ENCODE measurements around the gene CYLD.

Gene CYLD

DNA sequence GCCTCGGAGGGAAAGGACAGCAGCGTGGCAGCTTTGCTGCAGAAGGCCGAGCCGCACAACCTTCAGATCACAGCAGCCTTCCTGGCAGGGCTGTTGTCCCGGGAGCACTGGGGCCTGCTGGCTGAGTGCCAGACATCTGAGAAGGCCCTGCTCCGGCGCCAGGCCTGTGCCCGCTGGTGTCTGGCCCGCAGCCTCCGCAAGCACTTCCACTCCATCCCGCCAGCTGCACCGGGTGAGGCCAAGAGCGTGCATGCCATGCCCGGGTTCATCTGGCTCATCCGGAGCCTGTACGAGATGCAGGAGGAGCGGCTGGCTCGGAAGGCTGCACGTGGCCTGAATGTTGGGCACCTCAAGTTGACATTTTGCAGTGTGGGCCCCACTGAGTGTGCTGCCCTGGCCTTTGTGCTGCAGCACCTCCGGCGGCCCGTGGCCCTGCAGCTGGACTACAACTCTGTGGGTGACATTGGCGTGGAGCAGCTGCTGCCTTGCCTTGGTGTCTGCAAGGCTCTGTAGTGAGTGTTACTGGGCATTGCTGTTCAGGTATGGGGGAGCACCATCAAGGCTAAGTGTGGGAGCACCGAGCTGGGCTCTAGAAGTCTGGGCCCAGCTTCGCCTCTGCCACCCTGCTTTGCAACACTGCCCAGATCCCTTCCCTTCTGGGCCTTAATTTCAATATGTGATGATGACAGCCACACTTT, 29.9 kb upstream of the CYLD start:
- no peak for FAIRE-seq

DNA sequence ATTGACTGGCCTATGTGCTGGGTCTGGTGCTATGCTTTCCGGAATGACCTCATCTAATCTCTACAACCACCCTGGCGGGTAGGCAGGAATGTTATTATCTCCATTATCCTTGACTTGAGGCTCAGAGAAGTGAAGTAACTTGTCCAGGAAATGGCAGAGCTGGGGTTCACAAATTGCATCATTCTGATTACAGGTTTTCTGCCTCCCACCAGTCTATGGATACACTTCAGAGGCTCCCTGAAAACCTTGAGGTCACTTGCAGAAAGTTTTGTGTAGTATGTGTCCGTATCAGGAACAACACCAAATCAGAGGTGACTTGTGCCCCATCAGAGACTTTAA, 29.4 kb upstream of the CYLD start:
- no peak for FAIRE-seq

DNA sequence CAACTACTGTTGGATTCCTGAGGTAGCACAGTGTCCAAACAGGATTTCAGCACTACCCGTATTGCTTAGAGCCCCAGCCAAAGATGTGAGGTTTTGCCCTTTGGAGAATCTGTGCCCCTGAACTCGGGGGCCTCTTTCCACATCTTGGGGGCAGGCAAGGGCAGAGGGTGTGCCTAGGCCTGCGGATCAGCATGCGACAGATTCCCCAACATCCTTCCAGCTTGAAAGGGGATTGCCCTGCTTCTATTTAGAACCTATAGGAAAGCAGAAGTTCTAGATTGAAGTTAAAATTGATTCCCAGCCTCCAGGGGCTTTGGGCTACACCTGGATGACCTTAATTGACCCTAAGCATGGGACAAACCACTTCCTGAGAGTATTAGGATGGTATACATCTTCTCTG, 28.9 kb upstream of the CYLD start:
- FAIRE-seq, result no peak

DNA sequence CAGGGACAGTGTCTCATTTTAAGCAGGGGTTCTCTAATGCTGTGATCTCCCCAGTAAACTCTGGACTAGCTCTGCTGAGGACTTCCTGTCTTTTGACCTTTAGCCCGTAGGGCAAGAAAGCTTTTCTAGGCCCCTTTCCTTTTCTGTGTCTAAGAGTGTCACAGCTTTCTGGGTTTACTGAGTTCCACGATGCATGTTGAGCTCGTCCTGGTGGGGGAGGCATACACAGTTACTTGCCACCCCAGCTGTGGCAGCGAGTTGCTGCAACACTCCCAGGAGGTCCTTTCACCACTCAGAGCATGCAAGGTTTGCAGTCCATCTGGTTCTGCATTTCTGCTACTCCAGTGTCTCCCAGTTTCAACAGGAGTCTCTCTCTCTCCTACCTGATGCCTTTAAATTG, 24.8 kb upstream of the CYLD start:
- FAIRE-seq, result no peak

DNA sequence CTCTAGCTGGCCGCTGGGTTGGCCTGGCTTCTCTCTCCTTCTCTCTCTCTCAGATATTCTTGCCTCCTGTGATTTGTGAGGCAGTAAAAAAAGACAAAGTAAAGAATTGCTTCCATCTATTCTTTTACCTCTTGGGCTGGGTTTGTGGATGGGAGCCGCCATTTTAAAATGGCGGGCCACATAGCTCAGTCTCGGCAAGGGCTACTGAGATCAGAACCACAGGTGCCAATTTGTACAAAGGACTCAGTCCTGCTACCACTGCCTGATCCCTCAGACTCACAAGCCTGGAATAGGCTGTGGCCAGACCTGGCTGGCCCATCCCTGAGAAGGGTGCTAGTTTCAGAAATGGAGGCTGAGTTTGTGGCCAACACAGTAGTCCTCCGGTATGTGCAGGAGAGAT, 24.4 kb upstream of the CYLD start:
- no peak for FAIRE-seq

DNA sequence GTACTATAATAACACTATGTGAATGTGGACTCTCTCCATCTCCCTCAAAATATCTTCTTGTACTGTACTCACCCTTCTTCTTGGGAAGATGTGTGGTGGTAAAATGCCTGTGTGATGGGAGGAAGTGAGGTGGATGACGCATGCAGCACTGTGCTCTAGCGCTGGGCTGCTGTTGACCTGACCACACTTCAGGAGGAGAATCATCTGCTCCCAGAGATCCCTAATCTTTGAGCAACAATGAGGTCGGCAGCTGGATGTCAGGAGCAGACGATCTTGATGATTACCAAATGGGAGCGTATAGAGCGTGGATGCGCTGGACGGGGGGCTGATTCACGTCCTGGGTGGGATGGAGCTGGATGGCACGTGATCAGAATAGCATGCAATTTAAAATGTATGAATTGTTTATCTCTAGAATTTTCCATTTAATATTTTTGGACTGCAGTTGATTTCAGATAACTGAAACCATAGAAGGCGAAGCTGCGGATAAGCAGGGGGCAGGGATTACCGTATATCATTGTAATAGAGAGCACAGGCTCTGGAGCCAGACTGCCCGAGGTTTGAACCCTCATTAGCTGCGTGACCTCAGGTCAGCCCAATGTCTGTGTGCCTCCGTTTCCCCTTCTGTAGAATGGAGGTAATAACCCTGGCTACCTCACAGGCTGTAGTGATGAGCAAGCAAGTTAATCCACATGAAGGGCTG, 23.7 kb upstream of the CYLD start:
- no peak for FAIRE-seq

DNA sequence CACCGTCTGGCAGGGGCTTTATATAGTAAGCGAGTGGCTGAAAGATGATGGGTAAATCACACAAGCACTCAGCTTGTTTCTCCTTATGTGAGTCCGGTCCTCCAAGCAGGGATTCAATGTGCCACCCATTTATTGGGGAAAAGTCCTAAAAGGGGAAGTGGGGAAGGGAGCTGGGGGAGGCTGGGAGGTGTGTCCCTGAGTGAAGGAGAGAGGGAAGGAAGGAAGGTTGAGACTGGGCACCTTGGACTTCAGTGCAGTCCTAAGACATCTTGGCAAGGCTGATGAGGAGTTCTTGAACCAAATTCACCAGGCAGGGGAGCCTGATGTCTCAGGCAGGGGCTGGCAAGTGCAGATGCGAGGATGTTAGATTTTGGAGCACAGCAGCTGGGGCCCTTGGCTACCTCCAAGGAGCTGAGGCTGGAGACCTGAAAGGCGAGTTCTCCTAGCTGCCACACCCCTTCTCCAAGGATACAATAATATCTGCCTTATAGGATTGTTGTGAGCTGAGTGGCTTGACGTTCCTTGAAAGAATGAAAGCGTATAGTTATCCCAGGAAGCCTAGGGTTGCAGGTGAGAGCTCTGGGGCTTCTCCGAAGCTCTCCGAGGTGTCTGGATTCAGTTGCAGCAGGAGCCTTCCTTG, 23.0 kb upstream of the CYLD start:
- FAIRE-seq, result no peak

DNA sequence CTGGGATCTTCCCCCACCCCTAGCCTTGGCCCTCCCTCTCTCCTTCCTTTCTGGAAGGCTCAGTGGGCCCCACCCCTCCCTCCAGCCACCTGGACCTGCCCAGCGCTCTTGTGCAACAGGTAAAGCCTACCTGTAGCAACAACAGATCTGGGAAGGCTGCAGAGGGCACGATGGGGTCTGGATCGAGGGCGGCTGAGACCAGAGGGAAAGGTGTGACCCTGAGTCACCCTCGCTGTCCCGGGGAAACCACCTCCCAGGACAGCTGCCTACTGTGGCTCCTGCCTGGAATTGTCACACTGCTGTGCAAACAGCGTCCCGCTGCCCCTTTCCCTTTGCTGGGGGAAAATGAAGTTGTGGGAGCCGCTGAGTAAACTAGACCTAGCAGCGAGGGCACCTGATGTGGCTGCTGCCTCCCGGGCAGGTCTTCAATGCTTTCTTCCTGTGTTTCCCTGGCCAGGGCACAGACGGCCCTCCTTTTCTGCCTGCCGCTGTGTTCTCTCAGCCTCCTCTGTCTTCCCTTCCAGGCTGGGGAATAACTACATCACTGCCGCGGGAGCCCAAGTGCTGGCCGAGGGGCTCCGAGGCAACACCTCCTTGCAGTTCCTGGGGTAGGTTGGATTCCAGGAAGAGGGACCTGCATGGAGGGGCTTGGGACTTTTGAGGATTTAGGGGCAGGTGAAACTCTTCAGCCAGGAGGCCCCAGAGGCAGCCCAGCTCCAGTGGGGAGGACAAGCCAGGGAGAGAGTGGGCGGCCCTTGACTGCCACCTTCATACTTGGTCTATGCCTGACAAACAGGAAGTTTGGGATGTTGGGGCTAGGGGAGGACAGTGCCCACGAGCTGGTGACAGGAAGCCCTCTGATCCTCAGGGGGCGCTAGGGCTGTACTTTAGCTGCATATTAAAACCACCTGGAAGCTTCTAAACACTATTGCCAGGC, 22.2 kb upstream of the CYLD start:
- FAIRE-seq, result no peak

DNA sequence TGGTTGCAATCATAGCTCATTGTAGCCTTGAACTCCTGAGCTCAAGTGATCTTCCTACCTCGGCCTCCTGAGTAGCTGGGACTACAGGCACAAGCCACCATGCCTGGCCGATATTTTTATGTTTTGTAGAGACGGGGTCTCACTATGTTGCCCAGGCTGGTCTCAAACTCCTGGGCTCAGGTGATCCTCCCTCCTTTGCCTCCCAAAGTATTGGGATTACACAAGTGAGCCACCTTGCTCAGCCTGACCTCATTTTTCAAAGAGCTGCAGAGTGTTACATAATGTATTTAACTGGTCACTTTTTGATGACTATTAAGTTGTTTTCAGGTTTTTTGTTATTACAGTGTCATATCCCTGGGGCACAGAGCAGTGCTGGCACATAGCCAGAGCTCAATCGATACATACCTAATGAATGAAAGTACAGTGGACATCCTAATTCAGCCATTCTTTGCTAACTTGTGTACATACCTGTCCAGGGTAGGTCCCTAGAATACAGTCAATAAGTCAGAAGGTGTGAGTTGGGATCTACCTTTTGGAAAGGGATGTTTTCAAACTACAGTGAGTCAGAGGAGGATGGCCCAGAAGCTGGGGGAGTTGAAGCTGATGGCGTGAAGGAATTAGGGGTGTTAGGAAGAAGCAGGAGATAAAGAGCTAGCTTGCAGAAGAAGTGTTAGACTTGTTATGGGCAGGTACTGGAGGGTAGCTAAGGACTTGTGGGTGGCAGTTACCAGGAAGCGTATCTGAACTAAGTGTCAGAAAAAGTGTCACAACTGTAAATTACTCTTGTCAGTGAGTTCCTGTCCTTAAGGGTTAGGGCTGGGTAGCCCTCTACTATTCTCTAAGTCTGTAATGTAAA, 20.1 kb upstream of the CYLD start:
- FAIRE-seq, result no peak

DNA sequence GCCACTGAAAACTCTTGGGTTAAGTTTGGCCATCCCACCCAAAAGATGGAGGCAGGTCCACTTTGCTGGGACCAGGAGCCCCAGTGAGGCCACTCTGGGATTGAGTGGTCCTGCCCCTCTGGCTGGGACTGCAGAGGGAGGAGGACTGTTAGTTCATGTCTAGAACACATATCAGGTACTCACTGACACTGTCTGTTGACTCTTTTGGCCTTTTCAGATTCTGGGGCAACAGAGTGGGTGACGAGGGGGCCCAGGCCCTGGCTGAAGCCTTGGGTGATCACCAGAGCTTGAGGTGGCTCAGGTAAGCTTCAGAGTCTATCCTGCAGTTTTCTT, 19.5 kb upstream of the CYLD start:
- no peak for FAIRE-seq

DNA sequence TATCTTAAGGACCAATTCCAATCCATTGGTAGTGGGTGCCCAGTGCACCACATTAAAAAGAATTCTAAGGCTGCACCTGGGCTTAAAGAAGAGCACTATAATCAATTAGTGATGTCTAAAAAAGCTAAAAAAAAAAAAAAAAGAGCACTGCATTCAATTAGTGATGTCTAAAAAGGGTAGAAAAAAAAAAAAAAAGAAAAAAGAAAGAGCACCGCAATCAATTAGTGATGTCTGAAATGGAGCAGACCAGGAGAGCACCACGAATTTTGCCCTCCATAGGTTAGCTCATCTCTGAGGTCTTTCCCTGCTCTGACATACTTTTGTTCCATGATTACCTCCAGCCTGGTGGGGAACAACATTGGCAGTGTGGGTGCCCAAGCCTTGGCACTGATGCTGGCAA, 18.9 kb upstream of the CYLD start:
- FAIRE-seq, result no peak

DNA sequence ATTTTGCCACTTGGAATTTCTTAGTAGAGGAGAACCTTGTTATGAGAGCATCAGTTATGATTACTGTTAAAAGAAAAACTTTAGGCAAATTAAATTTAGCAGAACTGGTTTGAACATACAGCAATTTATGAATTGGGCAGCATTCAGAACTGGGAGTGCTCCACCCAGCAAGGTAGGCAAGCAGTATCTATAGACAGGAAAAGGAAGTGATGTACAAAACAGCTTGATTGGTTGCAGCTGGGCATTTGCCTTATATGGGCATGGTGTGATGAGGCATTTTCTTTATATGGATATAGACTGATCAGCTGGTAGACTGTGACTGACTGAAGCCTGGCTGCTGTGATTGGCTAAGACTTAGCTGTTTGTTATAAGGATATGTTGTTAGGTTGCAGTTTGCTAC, 17.6 kb upstream of the CYLD start:
- FAIRE-seq, result no peak

DNA sequence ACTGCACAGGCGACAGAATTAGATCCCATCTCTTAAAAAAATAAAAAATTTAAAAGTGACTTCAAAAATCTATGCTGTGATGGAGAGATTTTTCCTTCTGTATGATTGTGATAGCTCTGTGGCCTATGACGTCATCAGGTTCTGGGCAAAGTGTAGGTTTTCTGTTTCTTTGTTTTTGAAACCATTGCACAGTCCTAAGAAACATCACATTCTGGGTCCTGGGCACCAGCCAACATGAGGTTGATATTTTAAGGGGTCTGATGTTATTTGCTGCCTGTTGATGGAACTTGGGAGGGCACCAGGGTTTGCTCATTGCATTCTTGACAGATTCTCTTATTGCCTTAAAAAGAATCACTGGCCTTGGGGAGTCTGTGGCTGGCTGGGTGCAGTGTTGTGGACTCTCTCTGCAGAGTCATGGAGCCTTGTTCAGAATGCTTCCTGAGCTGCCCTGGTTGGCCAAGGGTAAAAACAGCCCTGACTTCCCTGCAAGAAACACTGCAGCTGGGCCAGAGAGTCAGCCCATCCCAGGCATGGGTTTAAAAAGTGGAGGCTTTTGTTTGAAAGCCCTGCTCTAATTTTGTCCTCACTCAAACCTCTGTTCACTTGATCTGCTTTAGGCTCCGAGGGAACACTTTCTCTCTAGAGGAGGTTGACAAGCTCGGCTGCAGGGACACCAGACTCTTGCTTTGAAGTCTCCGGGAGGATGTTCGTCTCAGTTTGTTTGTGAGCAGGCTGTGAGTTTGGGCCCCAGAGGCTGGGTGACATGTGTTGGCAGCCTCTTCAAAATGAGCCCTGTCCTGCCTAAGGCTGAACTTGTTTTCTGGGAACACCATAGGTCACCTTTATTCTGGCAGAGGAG, 10.5 kb upstream of the CYLD start:
- FAIRE-seq, result no peak

DNA sequence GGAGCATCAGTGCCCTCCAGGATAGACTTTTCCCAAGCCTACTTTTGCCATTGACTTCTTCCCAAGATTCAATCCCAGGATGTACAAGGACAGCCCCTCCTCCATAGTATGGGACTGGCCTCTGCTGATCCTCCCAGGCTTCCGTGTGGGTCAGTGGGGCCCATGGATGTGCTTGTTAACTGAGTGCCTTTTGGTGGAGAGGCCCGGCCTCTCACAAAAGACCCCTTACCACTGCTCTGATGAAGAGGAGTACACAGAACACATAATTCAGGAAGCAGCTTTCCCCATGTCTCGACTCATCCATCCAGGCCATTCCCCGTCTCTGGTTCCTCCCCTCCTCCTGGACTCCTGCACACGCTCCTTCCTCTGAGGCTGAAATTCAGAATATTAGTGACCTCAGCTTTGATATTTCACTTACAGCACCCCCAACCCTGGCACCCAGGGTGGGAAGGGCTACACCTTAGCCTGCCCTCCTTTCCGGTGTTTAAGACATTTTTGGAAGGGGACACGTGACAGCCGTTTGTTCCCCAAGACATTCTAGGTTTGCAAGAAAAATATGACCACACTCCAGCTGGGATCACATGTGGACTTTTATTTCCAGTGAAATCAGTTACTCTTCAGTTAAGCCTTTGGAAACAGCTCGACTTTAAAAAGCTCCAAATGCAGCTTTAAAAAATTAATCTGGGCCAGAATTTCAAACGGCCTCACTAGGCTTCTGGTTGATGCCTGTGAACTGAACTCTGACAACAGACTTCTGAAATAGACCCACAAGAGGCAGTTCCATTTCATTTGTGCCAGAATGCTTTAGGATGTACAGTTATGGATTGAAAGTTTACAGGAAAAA, 9.7 kb upstream of the CYLD start:
- no peak for FAIRE-seq

DNA sequence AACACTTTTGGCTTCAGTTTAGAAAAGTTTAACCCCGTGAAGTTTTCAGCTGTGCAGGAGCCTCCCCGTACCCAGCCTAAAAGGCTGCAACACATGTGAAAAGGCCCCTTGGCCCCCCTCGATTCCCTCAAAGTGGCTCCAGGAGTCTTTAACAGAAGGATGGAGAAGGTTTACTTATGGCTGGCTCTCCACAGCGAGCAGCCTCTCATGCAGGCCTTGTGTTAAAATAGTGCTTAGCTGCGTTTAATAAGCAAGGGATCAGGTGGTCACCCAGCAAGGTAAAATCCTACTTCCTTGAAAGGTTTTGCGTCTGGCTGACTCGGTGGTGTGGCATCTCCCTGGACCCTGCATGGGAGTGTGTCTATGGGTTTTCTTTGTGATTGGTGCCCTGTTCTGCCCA, 8.4 kb upstream of the CYLD start:
- FAIRE-seq, result no peak

DNA sequence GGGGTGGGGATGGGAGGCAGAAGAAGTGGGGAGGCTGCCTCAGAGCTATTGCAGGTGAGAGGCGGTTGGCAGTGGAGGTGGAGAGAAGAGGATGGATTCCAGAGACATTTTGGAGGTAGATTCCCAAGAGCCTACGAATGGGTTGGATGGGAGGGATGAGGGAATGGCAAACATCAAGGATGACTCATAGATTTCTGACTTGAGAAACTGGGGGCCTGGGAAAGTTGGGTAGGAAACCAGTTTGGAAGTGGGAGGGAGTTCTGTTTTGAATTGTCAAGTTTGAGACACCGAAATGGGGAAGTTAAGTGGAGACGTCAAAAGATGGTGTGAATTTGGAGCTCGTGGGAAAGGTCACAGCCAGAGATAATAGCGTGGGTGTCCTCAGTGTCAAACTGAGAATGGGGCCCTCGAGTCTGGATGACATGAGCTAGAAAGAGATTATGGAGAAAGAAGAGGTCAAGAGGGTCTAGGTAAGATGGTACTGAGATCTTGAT, 6.2 kb upstream of the CYLD start:
- FAIRE-seq, result no peak

DNA sequence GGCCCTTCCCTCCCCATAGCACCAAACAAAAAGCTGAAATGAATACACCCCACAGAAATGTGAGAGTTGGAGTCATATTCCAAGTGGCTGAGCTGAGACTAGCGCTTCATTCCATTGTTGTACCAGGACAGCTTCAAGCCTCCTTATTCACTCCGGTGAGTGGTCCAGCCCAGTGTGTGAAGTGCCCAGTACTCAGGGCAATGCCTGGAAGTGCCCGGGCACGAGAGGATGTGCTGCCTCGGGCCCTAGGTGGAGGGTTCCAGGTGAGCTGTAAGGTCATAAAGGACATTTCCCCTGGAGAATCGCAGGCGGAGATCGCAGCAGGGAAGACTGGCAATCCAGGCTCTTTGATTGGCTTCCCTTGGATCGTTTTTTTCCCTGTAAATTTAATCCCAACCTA, 5.4 kb upstream of the CYLD start:
- no peak for FAIRE-seq

DNA sequence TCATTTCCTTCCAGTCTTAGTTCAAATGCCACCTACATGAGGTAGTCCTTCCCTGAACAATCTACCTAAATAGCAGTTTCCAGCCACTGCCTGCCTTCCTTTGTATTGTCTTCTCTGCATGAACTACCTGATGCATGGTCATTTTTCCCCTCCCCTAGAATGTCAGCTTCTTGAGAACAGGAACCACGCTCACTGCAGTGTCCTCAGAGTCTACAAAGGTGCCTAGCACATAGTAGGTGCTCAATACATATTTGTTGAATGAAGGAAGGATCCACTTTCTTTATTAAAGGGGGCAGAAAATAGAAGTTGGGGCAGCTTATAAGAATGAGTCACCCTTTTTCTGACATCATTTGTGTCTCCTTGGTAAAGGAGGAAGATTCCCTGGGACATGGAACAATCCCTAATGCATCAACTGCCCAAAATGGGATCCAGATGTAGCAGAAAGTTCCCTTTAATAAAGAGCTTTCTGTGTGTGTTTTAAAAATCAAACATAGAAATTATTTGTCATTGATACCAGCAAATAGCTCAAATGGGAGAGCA, 4.4 kb upstream of the CYLD start:
- no peak for FAIRE-seq

DNA sequence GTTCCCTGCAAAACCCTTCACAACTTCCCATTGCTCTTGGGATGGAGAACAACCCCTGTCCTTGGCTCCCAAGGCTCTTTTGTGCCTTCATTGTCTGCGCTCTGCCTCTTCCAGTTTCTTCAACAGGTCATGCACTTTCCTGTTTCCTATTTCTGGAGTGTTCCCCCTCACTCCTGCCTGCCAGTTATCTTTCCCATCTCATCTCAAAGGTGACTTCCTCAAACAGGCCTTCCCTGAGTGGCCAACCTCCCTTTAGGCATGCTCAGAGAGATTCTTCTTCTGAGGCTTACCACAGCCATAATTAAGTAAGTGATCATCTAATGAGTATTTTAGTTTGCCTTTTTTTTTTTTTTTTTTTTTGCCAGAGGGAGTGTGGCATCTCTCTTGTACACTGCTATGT, 2.9 kb upstream of the CYLD start:
- FAIRE-seq, result no peak

DNA sequence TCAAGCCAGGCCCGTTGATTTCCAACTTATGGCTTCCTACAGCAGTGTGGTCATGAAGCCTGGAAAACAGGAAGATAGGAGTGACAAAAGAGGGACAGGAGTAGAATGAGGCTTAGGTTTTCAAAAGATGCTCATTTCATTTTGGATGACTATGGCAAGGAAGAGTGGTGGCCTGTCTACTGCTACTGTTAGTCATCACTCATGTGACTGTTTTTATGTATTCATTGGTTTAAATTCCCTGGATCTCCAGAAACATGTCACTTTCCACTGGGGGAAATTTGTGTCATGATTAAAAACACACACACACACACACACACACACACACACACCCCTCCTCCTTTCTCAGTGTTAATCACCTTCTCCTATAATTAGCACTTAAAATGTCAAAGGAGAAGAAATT, 1.1 kb upstream of the CYLD start:
- no peak for FAIRE-seq
